ENCODE results near the gene MMS22L.

- TF ChIP-seq EZH2 (IDR thresholded peaks at IDR 0.05; ENCODE audit: low read length, unreplicated experiment) (no peak), CTCF (conservative IDR thresholded peaks at IDR 0.05; ENCODE audit: low read depth, low read length) (no peak), EZH2phosphoT487 (IDR thresholded peaks at IDR 0.05; ENCODE audit: borderline replicate concordance, low read length) (no peak)
These were observed 172.9 kb downstream of the MMS22L start for GRCh38 chr6:97110149-97110548.
